Glomerular visceral epithelial cell (primary cell): ENCODE results near the gene FAM241A.

Experiments used
- DNase-seq: peaks from one replicate; pipeline ENCODE4 v3.0.0-alpha.2; 2016; ENCODE audit errors: extremely low spot score

Gene FAM241A

DNA sequence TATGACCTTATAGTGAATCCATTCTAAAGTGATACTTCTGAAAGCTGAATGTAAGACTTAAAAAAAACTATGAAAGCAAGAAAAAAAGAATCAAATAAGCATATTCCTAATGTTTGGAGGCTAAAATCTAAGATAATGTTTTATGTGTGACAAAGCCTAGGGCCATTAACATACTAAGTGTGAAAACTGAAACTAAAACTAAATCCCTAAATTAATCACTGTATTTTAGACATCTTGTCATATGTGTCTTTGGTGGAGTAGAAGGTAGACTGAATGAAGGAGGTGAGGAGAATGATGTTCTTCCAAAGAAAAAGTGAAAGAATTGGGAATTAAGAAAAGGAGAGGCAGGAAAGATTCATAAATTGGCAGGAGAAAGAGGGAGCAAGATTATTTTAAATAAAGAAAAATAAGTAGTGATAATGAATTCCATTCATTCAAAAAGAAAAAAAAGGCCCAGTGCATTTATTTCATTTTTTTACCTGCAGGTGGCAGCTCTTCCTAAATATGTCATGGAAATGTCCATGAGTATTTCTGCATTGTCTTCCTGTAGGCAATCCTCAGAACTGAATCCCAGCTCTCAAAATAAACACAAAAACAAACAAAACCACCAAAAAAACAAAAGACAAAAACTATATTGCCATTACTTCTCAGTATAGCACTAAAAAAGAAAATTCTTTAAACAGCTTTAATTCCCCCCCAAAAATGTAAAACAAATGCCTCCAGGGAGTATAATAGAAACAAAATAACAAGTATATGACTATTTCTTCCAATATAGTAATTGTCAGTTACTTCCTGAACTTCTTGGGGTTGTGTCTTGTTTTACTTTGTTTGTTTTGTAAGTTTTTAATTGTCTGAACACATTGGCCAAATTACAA lies 69.4 kb downstream of the FAM241A start:
- DNase-seq = peak; percentile 41

GRCh38 chr4:112219826-112220366 lies 74.6 kb downstream of the FAM241A start:
- DNase-seq = no peak

DNA sequence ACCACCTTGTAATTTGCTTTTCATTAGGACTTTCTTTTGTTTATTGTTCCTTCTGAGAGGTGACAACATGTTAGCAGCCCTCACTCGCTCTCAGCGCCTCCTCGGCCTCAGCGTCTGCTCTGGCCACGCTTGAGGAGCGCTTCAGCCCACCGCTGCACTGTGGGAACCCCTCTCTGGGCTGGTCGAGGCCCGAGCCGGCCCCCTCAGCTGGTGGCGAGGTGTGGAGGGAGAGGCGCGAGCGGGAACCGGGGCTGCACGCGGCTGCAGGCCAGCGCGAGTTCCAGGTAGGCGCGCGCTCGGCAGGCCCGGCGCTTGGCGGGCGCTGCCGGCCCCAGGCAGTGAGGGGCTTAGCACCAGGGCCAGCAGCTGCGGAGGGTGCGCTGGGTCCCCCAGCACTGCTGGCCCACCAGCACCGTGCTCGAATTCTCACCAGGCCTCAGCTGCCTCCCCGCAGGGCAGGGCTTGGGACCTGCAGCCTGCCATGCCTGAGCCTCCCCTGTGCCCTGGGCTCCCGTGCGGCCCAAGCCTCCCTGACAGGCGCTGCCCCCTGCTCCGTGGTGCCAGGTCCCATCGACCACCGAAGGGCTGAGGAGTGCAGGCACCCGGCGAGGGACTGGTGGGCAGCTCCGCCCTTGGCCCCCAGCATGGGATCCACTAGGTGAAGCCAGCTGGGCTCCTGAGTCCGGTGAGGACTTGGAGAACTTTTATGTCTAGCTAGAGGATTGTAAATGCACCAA lies 77.1 kb downstream of the FAM241A start:
- DNase-seq = no peak

- DNase-seq = no peak
These were observed 79.9 kb downstream of the FAM241A start for GRCh38 chr4:112225157-112225556.

GRCh38 chr4:112230879-112231778 lies 85.9 kb downstream of the FAM241A start:
- peak; percentile 98 for DNase-seq

GRCh38 chr4:112231779-112232713 lies 86.8 kb downstream of the FAM241A start, which contains the start of gene AP1AR:
AP1AR (plus strand) TSS chr4:112231787; CDS start chr4:112232092, 305 bp downstream.
- DNase-seq = peak; percentile 84

- peak; percentile 68 for DNase-seq
These were observed 89.8 kb downstream of the FAM241A start for GRCh38 chr4:112234952-112235609.

- DNase-seq = no peak
These were observed 90.8 kb downstream of the FAM241A start for GRCh38 chr4:112236040-112236439.

GRCh38 chr4:112238833-112239232 lies 93.6 kb downstream of the FAM241A start:
- no peak for DNase-seq
